B cell (primary cell): ENCODE data around the gene ARFGAP1. TPM values are rescaled to one million over a fixed set of nuclear protein-coding genes. Genes with fewer than 3 reads are reported as not detected.

Experiments
- ATAC-seq: fragments of 200-7000 bp; cut with Tn5 transposase; one replicate; pipeline ENCODE4 v1.10.0; 2021; ENCODE audit warnings: low read depth, mild to moderate bottlenecking, moderate number of reproducible peaks, moderate library complexity
- CTCF ChIA-PET: fragments of 350-600 bp; sonication (Branson Sonifier 250); formaldehyde crosslinking; loops from one replicate; lab custom pipeline; 2021; ENCODE audit warnings: antibody characterized with exemption, inconsistent platforms; lab: Charles Lee
- POLR2A ChIA-PET: fragments of 350-600 bp; sonication (Branson Sonifier 250); formaldehyde crosslinking; loops from one replicate; lab custom pipeline; 2021; ENCODE audit warnings: antibody characterized with exemption; lab: Charles Lee
- DNase-seq: peaks from one replicate; pipeline ENCODE4 v3.0.0; 2013
- H2AFZ ChIP-seq: 2 replicates; pipeline ENCODE4 v1.6.1; 2012; ENCODE audit warnings: mild to moderate bottlenecking, low read depth, low read length; ENCODE audit not compliant: insufficient read depth, poor library complexity, severe bottlenecking
- H3K27ac ChIP-seq, 2 donors: 1 replicate in 1 of 2; 2 replicates in 1 of 2; pipeline ENCODE4 v1.5.1; 2012 to 2013; ENCODE audit warnings: low read length in 2 of 2, mild to moderate bottlenecking in 2 of 2, moderate library complexity in 1 of 2
- H3K27me3 ChIP-seq, 4 experiments: fragments of 200-600 bp in 1 of 4; sonication (generic) in 1 of 4; replicated peaks in 1 of 4; 1 replicate in 2 of 4; 2 replicates in 2 of 4; pipeline versions ENCODE4 v1.6.1 to v1.7.0; 2013 to 2016; ENCODE audit warnings: low read length in 3 of 4, mild to moderate bottlenecking in 2 of 4, mixed read lengths in 1 of 4, moderate library complexity in 1 of 4; ENCODE audit not compliant: insufficient read depth in 4 of 4, control insufficient read depth in 3 of 4; ENCODE audit errors: control extremely low read depth in 1 of 4
- H3K36me3 ChIP-seq, 2 experiments: replicated peaks in 1 of 2; 1 replicate in 1 of 2; 2 replicates in 1 of 2; pipeline versions ENCODE4 v1.6.1 to v1.7.1; 2013; ENCODE audit warnings: low read length in 1 of 2; ENCODE audit not compliant: insufficient read depth in 2 of 2, control insufficient read depth in 1 of 2; ENCODE audit errors: control extremely low read depth in 1 of 2, extremely low read depth in 1 of 2
- H3K4me1 ChIP-seq, 2 donors: fragments of 200-600 bp in 1 of 2; sonication (generic) in 1 of 2; 1 replicate in 1 of 2; 2 replicates in 1 of 2; pipeline versions ENCODE4 v1.5.1 to v1.6.1; 2013 to 2017; ENCODE audit warnings: low read length in 2 of 2; ENCODE audit not compliant: control insufficient read depth in 2 of 2, insufficient read depth in 2 of 2
- H3K4me2 ChIP-seq: replicated peaks from 2 replicates; pipeline ENCODE3; 2012; ENCODE audit warnings: mild to moderate bottlenecking, low read depth, low read length; ENCODE audit not compliant: poor library complexity, severe bottlenecking
- H3K4me3 ChIP-seq, 5 experiments: fragments of 200-600 bp in 1 of 5; sonication (generic) in 1 of 5; 1 replicate in 3 of 5; 2 replicates in 2 of 5; pipeline versions ENCODE4 v1.5.1 to v1.7.0; 2011 to 2016; ENCODE audit warnings: low read length in 4 of 5, mild to moderate bottlenecking in 4 of 5, low read depth in 2 of 5, control low read depth in 1 of 5, moderate library complexity in 1 of 5; ENCODE audit not compliant: insufficient read depth in 1 of 5; ENCODE audit errors: control extremely low read depth in 1 of 5, extremely low read depth in 1 of 5
- H3K79me2 ChIP-seq: fragments of 200-600 bp; sonication (generic); one replicate; pipeline ENCODE4 v1.6.0; 2016; ENCODE audit warnings: low read length; ENCODE audit not compliant: control insufficient read depth, insufficient read depth
- H3K9ac ChIP-seq: fragments of 200-600 bp; sonication (generic); 2 replicates; pipeline ENCODE4 v1.6.1; 2017; ENCODE audit warnings: mild to moderate bottlenecking, low read length, moderate library complexity
- H3K9me3 ChIP-seq, 3 donors: one replicate each; pipeline versions ENCODE4 v1.6.1 to v1.7.1; 2013; ENCODE audit warnings: low read length in 2 of 3; ENCODE audit not compliant: control insufficient read depth in 2 of 3, insufficient read depth in 1 of 3; ENCODE audit errors: control extremely low read depth in 1 of 3
- H4K20me1 ChIP-seq: 2 replicates; pipeline ENCODE4 v1.6.0; 2012; ENCODE audit warnings: mild to moderate bottlenecking, low read length; ENCODE audit not compliant: insufficient read depth, control insufficient read depth, poor library complexity, severe bottlenecking
- H3K27ac Mint-ChIP-seq: one replicate; pipeline ENCODE4 v1.8.0; 2021; ENCODE audit warnings: mixed read lengths
- H3K27me3 Mint-ChIP-seq: one replicate; pipeline ENCODE4 v1.8.0; 2021; ENCODE audit warnings: mixed read lengths
- H3K4me1 Mint-ChIP-seq: one replicate; pipeline ENCODE4 v1.8.0; 2021; ENCODE audit warnings: mixed read lengths
- H3K4me3 Mint-ChIP-seq: one replicate; pipeline ENCODE4 v1.8.0; 2021; ENCODE audit warnings: mixed read lengths
- H3K9me3 Mint-ChIP-seq: one replicate; pipeline ENCODE4 v1.8.0; 2022; ENCODE audit warnings: mixed read lengths; ENCODE audit not compliant: insufficient read depth
- CTCF ChIP-seq: fragments of 200-600 bp; IDR thresholded peaks from one replicate; pipeline ENCODE4 v1.8.0; 2022; ENCODE audit warnings: antibody characterized with exemption, mild to moderate bottlenecking
- EZH2 ChIP-seq: IDR thresholded peaks from 2 replicates; pipeline ENCODE4 v1.6.1; 2012; ENCODE audit warnings: borderline replicate concordance, low read depth, mild to moderate bottlenecking, moderate library complexity, low read length; ENCODE audit not compliant: insufficient read depth, poor library complexity, severe bottlenecking
- WGBS: methylation state at CpG from one replicate; pipeline ENCODE4 v1.1.5; 2013; ENCODE audit warnings: missing lambda C conversion rate; ENCODE audit not compliant: insufficient coverage; 5-methylcytosine and 5-hydroxymethylcytosine counted together
- intact Hi-C: fragments of 100-400 bp; cut with micrococcal nuclease; formaldehyde crosslinking; loops from one replicate; pipeline ENCODE4 v1.10.0; 2022
- polyA plus RNA-seq: library from polyadenylated mRNA; depleted of rRNA; stranded (reverse); fragments of >200 nt; gene quantifications from 2 replicates; pipeline ENCODE4 v1.2.3, GENCODE V29; 2012
- total RNA-seq, 2 donors: library from RNA; stranded (reverse); fragments of 120-200 nt in 1 of 2; gene quantifications; 1 replicate in 1 of 2; 2 replicates in 1 of 2; pipeline versions ENCODE4 v1.2.3 to v1.2.4, GENCODE V29; 2013 to 2022

The ARFGAP1 gene
- total and polyA plus RNA-seq, 2 donors (not counting 1 experiment from before 2014, with no cell fraction given): 83.2 to 99.4 TPM

GRCh38 chr20:63295422-63295821, 22.8 kb downstream of the ARFGAP1 start:
- POLR2A ChIA-PET: no interaction called here
- no peak overlapping the region for H3K4me3 Mint-ChIP-seq
- WGBS: 28% methylated on average over 13 of the region's 17 CpGs

GRCh38 chr20:63295846-63296245, 23.2 kb downstream of the ARFGAP1 start:
- no peak for TF ChIP-seq CTCF
- TF ChIP-seq EZH2: no peak
- Mint-ChIP-seq H3K27me3 (peaks cover 30% of the 10 kb centered on the region), H3K4me3 (no peak overlapping the region), H3K9me3 (peaks cover 2% of the 10 kb centered on the region), H3K27ac (no peak overlapping the region), H3K4me1 (no peaks in the 10 kb centered on the region)
- Histone ChIP-seq H3K9ac (no peak overlapping the region), H3K36me3 (no peaks in the 10 kb centered on the region), H2AFZ (no peak overlapping the region), H3K4me1 (no peaks in the 10 kb centered on the region), H3K9me3 (peaks cover 0 to 8% (median 0%) of the 10 kb centered on the region in 3 donors), H3K27ac (no peak overlapping the region), H3K79me2 (no peaks in the 10 kb centered on the region), H3K4me3 (no peak overlapping the region), H4K20me1 (no peaks in the 10 kb centered on the region), H3K4me2 (no peak overlapping the region), H3K27me3 (peaks cover 0 to 36% (median 0%) of the 10 kb centered on the region in 4 experiments)
- ChIA-PET CTCF (no interaction called here), POLR2A (no interaction called here)
- ATAC-seq (no peak), DNase-seq (no peak)
- 22% methylated on average over 19 of the region's 20 CpGs for WGBS
- intact Hi-C loops: no loop called here

More at GRCh38 chr20:63295422-63295821, 22.8 kb downstream of the ARFGAP1 start:
- no peak overlapping the region for H3K9ac ChIP-seq
- peaks cover 0 to 6% (median 0%) of the 10 kb centered on the region in 3 donors for H3K9me3 ChIP-seq
- no peak overlapping the region for H3K27ac Mint-ChIP-seq
- H4K20me1 ChIP-seq: no peaks in the 10 kb centered on the region
- CTCF ChIA-PET: no interaction called here
- H3K4me2 ChIP-seq: no peak overlapping the region
- H3K27me3 ChIP-seq: peaks cover 0 to 36% (median 0%) of the 10 kb centered on the region in 4 experiments
- H3K27me3 Mint-ChIP-seq: peaks cover 26% of the 10 kb centered on the region
- intact Hi-C loops: no loop called here
- no peak overlapping the region for H3K4me3 ChIP-seq
- ATAC-seq (no peak), DNase-seq (no peak)
- peaks cover 2% of the 10 kb centered on the region for H3K9me3 Mint-ChIP-seq
- H3K79me2 ChIP-seq: no peaks in the 10 kb centered on the region
- H2AFZ ChIP-seq: no peak overlapping the region
- TF ChIP-seq EZH2: no peak
- TF ChIP-seq CTCF: no peak
- no peaks in the 10 kb centered on the region for H3K4me1 Mint-ChIP-seq
- no peak overlapping the region for H3K27ac ChIP-seq
- no peaks in the 10 kb centered on the region for H3K4me1 ChIP-seq
- H3K36me3 ChIP-seq: no peaks in the 10 kb centered on the region
